Prostate gland (tissue), 2 donors: ENCODE data around the gene TSPAN2.

Experiments
- POLR2A ChIP-seq: fragments of 450-650 bp; IDR thresholded peaks from one replicate; pipeline ENCODE4 v1.6.1; 2016; ENCODE audit warnings: antibody characterized with exemption, mild to moderate bottlenecking
- POLR2AphosphoS5 ChIP-seq: sonication (generic); formaldehyde crosslinking; IDR thresholded peaks from one replicate; pipeline ENCODE4 v1.6.1; 2017; ENCODE audit warnings: antibody characterized with exemption
- TF ChIP-seq, protein P1 (sequence below), 4 experiments: fragments of 200-600 bp in 2 of 4; fragments of 450-650 bp in 2 of 4; sonication (generic) in 2 of 4; IDR thresholded peaks; 1 replicate in 3 of 4; 2 replicates in 1 of 4; pipeline ENCODE4 v1.5.1; 2016 to 2019; ENCODE audit warnings: antibody characterized with exemption in 4 of 4, mild to moderate bottlenecking in 2 of 4, moderate library complexity in 2 of 4

GRCh38 chr1:115089420-115090185, at the start of gene TSPAN2:
- TF ChIP-seq, protein P1, sequence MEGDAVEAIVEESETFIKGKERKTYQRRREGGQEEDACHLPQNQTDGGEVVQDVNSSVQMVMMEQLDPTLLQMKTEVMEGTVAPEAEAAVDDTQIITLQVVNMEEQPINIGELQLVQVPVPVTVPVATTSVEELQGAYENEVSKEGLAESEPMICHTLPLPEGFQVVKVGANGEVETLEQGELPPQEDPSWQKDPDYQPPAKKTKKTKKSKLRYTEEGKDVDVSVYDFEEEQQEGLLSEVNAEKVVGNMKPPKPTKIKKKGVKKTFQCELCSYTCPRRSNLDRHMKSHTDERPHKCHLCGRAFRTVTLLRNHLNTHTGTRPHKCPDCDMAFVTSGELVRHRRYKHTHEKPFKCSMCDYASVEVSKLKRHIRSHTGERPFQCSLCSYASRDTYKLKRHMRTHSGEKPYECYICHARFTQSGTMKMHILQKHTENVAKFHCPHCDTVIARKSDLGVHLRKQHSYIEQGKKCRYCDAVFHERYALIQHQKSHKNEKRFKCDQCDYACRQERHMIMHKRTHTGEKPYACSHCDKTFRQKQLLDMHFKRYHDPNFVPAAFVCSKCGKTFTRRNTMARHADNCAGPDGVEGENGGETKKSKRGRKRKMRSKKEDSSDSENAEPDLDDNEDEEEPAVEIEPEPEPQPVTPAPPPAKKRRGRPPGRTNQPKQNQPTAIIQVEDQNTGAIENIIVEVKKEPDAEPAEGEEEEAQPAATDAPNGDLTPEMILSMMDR (IDR thresholded peaks at IDR 0.05): peak in 1 of 4 experiments; percentile 44
- TF ChIP-seq POLR2A (peak; percentile 40), POLR2AphosphoS5 (peak; percentile 38)
